HCT116 (cell line): ENCODE data around the gene NFATC1. TPM values are rescaled to one million over a fixed set of nuclear protein-coding genes. Genes with fewer than 3 reads are reported as not detected.
A peak's percentile ranks its signal among the peaks of the same experiment; 100 is the strongest.

Experiments
- ATAC-seq: fragments of 200-7000 bp; cut with Tn5 transposase; 2 replicates; pipeline ENCODE4 v1.9.1; 2020; ENCODE audit warnings: mild to moderate bottlenecking, moderate library complexity
- BruUV-seq: library from RNA; stranded (reverse); fragments of 400-500 nt; replicated peaks from 2 replicates; lab custom pipeline; 2021; lab: Mats Ljungman, UMichigan
- CTCF ChIA-PET: fragments of 300-600 bp; sonication (Branson Sonifier 250); formaldehyde crosslinking; loops from one replicate; lab custom pipeline; 2021; ENCODE audit warnings: antibody characterized with exemption; lab: Charles Lee
- POLR2A ChIA-PET: fragments of 300-600, 350-600 bp; sonication (Branson Sonifier 250); formaldehyde crosslinking; loops from one replicate; lab custom pipeline; 2021; ENCODE audit warnings: antibody characterized with exemption; lab: Charles Lee
- RAD21 ChIA-PET, 2 experiments: fragments of 300-600 bp; sonication (Branson Sonifier 250); formaldehyde crosslinking; loops; one replicate each; lab custom pipeline; 2023; ENCODE audit warnings: low total read pairs in 2 of 2; ENCODE audit not compliant: uncharacterized antibody in 2 of 2, unreplicated experiment in 2 of 2, low non-redundant PET in 1 of 2; lab: Charles Lee
- DNase-seq: peaks from one replicate; pipeline ENCODE4 v3.0.0-alpha.2; 2010; ENCODE audit warnings: low read depth, low spot score
- H2AFZ ChIP-seq: fragments of 200-600 bp; shearing (Covaris generic), sonication (generic); 2 replicates; pipeline ENCODE4 v1.6.1; 2017; ENCODE audit warnings: low read depth, mixed run types, mixed read lengths, antibody characterized with exemption, low read length; ENCODE audit not compliant: poor library complexity, severe bottlenecking
- H3K27ac ChIP-seq: 2 replicates; pipeline ENCODE4 v1.5.1; 2012; ENCODE audit warnings: low read depth, low read length
- H3K27me3 ChIP-seq: fragments of 200-600 bp; sonication (generic); 2 replicates; pipeline ENCODE4 v1.6.1; 2016; ENCODE audit warnings: mixed run types, low read length, mixed read lengths; ENCODE audit not compliant: insufficient read depth
- H3K36me3 ChIP-seq, 2 experiments: fragments of 200-500 bp in 1 of 2; fragments of 200-600 bp in 1 of 2; sonication (Bioruptor generic) in 1 of 2; sonication (generic) in 1 of 2; 2 replicates each; pipeline versions ENCODE4 v1.5.1 to v1.6.1; 2014 to 2016; ENCODE audit warnings: low read length in 2 of 2, inconsistent platforms in 1 of 2, mixed read lengths in 1 of 2, mixed run types in 1 of 2; ENCODE audit not compliant: insufficient read depth in 2 of 2, control insufficient read depth in 1 of 2
- H3K4me1 ChIP-seq, 2 experiments: fragments of 200-600 bp in 1 of 2; sonication (generic) in 1 of 2; 2 replicates each; pipeline versions ENCODE4 v1.5.1 to v1.6.1; 2012 to 2017; ENCODE audit warnings: low read length in 2 of 2, inconsistent platforms in 1 of 2, mild to moderate bottlenecking in 1 of 2, mixed read lengths in 1 of 2, mixed run types in 1 of 2, moderate library complexity in 1 of 2; ENCODE audit not compliant: insufficient read depth in 2 of 2, control insufficient read depth in 1 of 2
- H3K4me2 ChIP-seq: fragments of 200-600 bp; sonication (generic); 2 replicates; pipeline ENCODE4 v1.6.1; 2017; ENCODE audit warnings: mixed run types, low read length, mixed read lengths
- H3K4me3 ChIP-seq, 2 experiments: fragments of 200-600 bp in 1 of 2; sonication (generic) in 1 of 2; replicated peaks in 1 of 2; 2 replicates each; pipeline ENCODE4 v1.5.1; 2011 to 2016; ENCODE audit warnings: low read length in 2 of 2, control low read depth in 1 of 2, low read depth in 1 of 2, mild to moderate bottlenecking in 1 of 2, mixed read lengths in 1 of 2, mixed run types in 1 of 2
- H3K79me2 ChIP-seq: fragments of 200-600 bp; sonication (generic); 2 replicates; pipeline ENCODE4 v1.6.1; 2017; ENCODE audit warnings: mild to moderate bottlenecking, mixed run types, low read length, moderate library complexity, mixed read lengths; ENCODE audit not compliant: insufficient read depth
- H3K9ac ChIP-seq: fragments of 200-600 bp; sonication (generic); 2 replicates; pipeline ENCODE4 v1.6.1; 2016; ENCODE audit warnings: low read length, mixed read lengths
- H3K9me2 ChIP-seq: fragments of 200-600 bp; sonication (generic), shearing (Covaris generic); 2 replicates; pipeline ENCODE4 v1.6.1; 2017; ENCODE audit warnings: mixed run types, mild to moderate bottlenecking, moderate library complexity; ENCODE audit not compliant: insufficient read depth
- H3K9me3 ChIP-seq, 2 experiments: fragments of 200-500 bp in 1 of 2; fragments of 200-600 bp in 1 of 2; sonication (Bioruptor generic) in 1 of 2; sonication (generic) in 1 of 2; 2 replicates each; pipeline ENCODE4 v1.6.1; 2014 to 2017; ENCODE audit warnings: low read length in 2 of 2, mixed read lengths in 2 of 2, inconsistent platforms in 1 of 2, low read depth in 1 of 2, mild to moderate bottlenecking in 1 of 2, mixed run types in 1 of 2, moderate library complexity in 1 of 2; ENCODE audit not compliant: control insufficient read depth in 1 of 2, insufficient read depth in 1 of 2
- H4K20me1 ChIP-seq: fragments of 200-600 bp; sonication (generic), shearing (Covaris generic); 2 replicates; pipeline ENCODE4 v1.6.1; 2017; ENCODE audit warnings: mixed run types, mild to moderate bottlenecking, moderate library complexity; ENCODE audit not compliant: insufficient read depth
- CEBPB ChIP-seq: IDR thresholded peaks from 2 replicates; pipeline ENCODE4 v1.6.1; 2012; ENCODE audit warnings: low read depth
- CTCF ChIP-seq, 3 experiments: fragments of 200-600 bp in 1 of 3; sonication (generic) in 1 of 3; IDR thresholded peaks in 2 of 3; conservative IDR thresholded peaks in 1 of 3; 2 replicates each; pipeline ENCODE4 v1.5.1; 2012 to 2017; ENCODE audit warnings: low read depth in 2 of 3, low read length in 2 of 3, antibody characterized with exemption in 1 of 3, borderline replicate concordance in 1 of 3, control low read depth in 1 of 3, mild to moderate bottlenecking in 1 of 3, mixed read lengths in 1 of 3, mixed run types in 1 of 3, moderate library complexity in 1 of 3; ENCODE audit not compliant: insufficient read depth in 1 of 3
- EZH2 ChIP-seq: fragments of 200-600 bp; sonication (generic); IDR thresholded peaks from 2 replicates; pipeline ENCODE4 v1.6.1; 2017; ENCODE audit warnings: antibody characterized with exemption, mixed run types
- FOSL1 ChIP-seq: IDR thresholded peaks from 2 replicates; pipeline ENCODE4 v1.6.1; 2012; ENCODE audit warnings: low read depth
- POLR2A ChIP-seq: IDR thresholded peaks from 2 replicates; pipeline ENCODE4 v1.7.0; 2011; ENCODE audit warnings: borderline replicate concordance; ENCODE audit not compliant: insufficient read depth, insufficient read length; ENCODE audit errors: extremely low read depth
- SP1 ChIP-seq: IDR thresholded peaks from 2 replicates; pipeline ENCODE4 v1.6.1; 2012; ENCODE audit warnings: low read depth
- SRF ChIP-seq: IDR thresholded peaks from 2 replicates; pipeline ENCODE4 v1.6.1; 2012; ENCODE audit warnings: low read depth
- ZBTB33 ChIP-seq: IDR thresholded peaks from 2 replicates; pipeline ENCODE4 v1.6.1; 2011; ENCODE audit warnings: mild to moderate bottlenecking, low read length, moderate library complexity; ENCODE audit not compliant: insufficient replicate concordance; ENCODE audit errors: extremely low read depth
- ZNF274 ChIP-seq: fragments of 200-500 bp; sonication (Bioruptor generic); IDR thresholded peaks from 2 replicates; pipeline ENCODE4 v1.6.1; 2014; ENCODE audit warnings: mild to moderate bottlenecking, low read depth, low read length, inconsistent platforms
- intact Hi-C: fragments of 100-400 bp; cut with micrococcal nuclease; formaldehyde crosslinking; loops from 2 replicates; pipeline ENCODE4 v1.10.0; 2022
- total RNA-seq: library from RNA; stranded (reverse); gene quantifications from one replicate; pipeline ENCODE4 v1.2.1, GENCODE V29; 2021; ENCODE audit not compliant: unreplicated experiment

Gene NFATC1
- total RNA-seq, 1 experiment from 2014 or later, result 20.8 TPM

GRCh38 chr18:79517341-79517740 lies 121.6 kb downstream of the NFATC1 start:
- POLR2A ChIA-PET, result no interaction called here

GRCh38 chr18:79518028-79518682 lies 122.4 kb downstream of the NFATC1 start:
- Histone ChIP-seq H3K27me3 (no peaks in the 10 kb centered on the region), H3K27ac (no peak overlapping the region), H2AFZ (no peak overlapping the region), H3K9me3 (no peaks in the 10 kb centered on the region), H3K4me2 (no peak overlapping the region), H4K20me1 (no peaks in the 10 kb centered on the region), H3K9me2 (no peaks in the 10 kb centered on the region), H3K36me3 (no peaks in the 10 kb centered on the region), H3K79me2 (no peaks in the 10 kb centered on the region), H3K4me3 (no peak overlapping the region), H3K4me1 (no peaks in the 10 kb centered on the region), H3K9ac (no peak overlapping the region)
- ChIA-PET RAD21 (no interaction called here), CTCF (no interaction called here), POLR2A (no interaction called here)
- DNase-seq (no peak), ATAC-seq (no peak)
- no TSS peak for BruUV-seq
- intact Hi-C loops, result no loop called here
- TF ChIP-seq SRF, result no peak
- no peak for TF ChIP-seq CEBPB
- TF ChIP-seq SP1, result no peak
- TF ChIP-seq FOSL1, result no peak
- no peak for TF ChIP-seq ZBTB33
- no peak for TF ChIP-seq CTCF (IDR thresholded peaks at IDR 0.05 in 2 of 3, conservative IDR thresholded peaks at IDR 0.05 in 1 of 3; ENCODE audit: borderline replicate concordance in 1 of 3, insufficient read depth in 1 of 3, low read depth in 2 of 3, low read length in 2 of 3)
- TF ChIP-seq ZNF274, result no peak
- no peak for TF ChIP-seq EZH2

More at GRCh38 chr18:79517341-79517740, 121.6 kb downstream of the NFATC1 start:
- Histone ChIP-seq H3K9ac (no peak overlapping the region), H4K20me1 (no peaks in the 10 kb centered on the region), H3K27ac (no peak overlapping the region), H3K9me2 (no peaks in the 10 kb centered on the region), H3K79me2 (no peaks in the 10 kb centered on the region), H3K9me3 (no peaks in the 10 kb centered on the region), H2AFZ (no peak overlapping the region), H3K4me3 (no peak overlapping the region), H3K27me3 (no peaks in the 10 kb centered on the region), H3K36me3 (no peaks in the 10 kb centered on the region), H3K4me2 (no peak overlapping the region), H3K4me1 (no peaks in the 10 kb centered on the region)
- ChIA-PET RAD21 (no interaction called here), CTCF (no interaction called here)
- intact Hi-C loops, result no loop called here
- no peak for DNase-seq
- TF ChIP-seq CTCF (IDR thresholded peaks at IDR 0.05 in 2 of 3, conservative IDR thresholded peaks at IDR 0.05 in 1 of 3; ENCODE audit: borderline replicate concordance in 1 of 3, insufficient read depth in 1 of 3, low read depth in 2 of 3, low read length in 2 of 3) (0 out of 6 replicates have a peak, but pooled peaks of 2 of the 3 experiments have one; percentile 3 to 19), POLR2A (no peak)
- no TSS peak for BruUV-seq
- no peak for ATAC-seq
